HEK293 (cell line): ENCODE data around the gene PREX1.

ENCODE experiments used
- CTCF ChIA-PET: fragments of 350-600 bp; formaldehyde crosslinking; extraction: SDS; loops from one replicate; lab custom pipeline; 2021; ENCODE audit warnings: antibody characterized with exemption; lab: Yijun Ruan, JAX
- POLR2A ChIA-PET: fragments of 300-600 bp; formaldehyde crosslinking; extraction: SDS; loops from one replicate; lab custom pipeline; 2020; ENCODE audit warnings: antibody characterized with exemption, inconsistent platforms; lab: Yijun Ruan, JAX
- H3K27ac ChIP-seq: fragments of 200-500 bp; sonication (Bioruptor generic); 2 replicates; pipeline ENCODE4 v1.5.1; 2014; ENCODE audit warnings: low read depth, low read length, control low read depth, inconsistent platforms; ENCODE audit errors: extremely low read depth
- H3K36me3 ChIP-seq, 2 experiments: fragments of 200-500 bp in 1 of 2; sonication (Bioruptor generic) in 1 of 2; 1 replicate in 1 of 2; 2 replicates in 1 of 2; pipeline ENCODE4 v1.5.1; 2014 to 2017; ENCODE audit warnings: inconsistent platforms in 2 of 2, low read length in 2 of 2; ENCODE audit not compliant: control insufficient read depth in 2 of 2, insufficient read depth in 1 of 2
- H3K4me1 ChIP-seq: fragments of 200-500 bp; sonication (Bioruptor generic); 2 replicates; pipeline ENCODE4 v1.5.1; 2014; ENCODE audit warnings: mild to moderate bottlenecking, low read length, inconsistent platforms; ENCODE audit not compliant: control insufficient read depth, insufficient read depth
- H3K4me3 ChIP-seq: 2 replicates; pipeline ENCODE4 v1.5.1; 2011; ENCODE audit warnings: low read depth, mild to moderate bottlenecking, control low read depth, low read length, moderate library complexity
- H3K9me3 ChIP-seq: fragments of 200-500 bp; sonication (Bioruptor generic); 2 replicates; pipeline ENCODE4 v1.5.1; 2014; ENCODE audit warnings: low read depth, low read length, inconsistent platforms; ENCODE audit not compliant: control insufficient read depth, insufficient read depth
- BCL6B ChIP-seq: fragments of 450-650 bp; formaldehyde crosslinking; IDR thresholded peaks from 2 replicates; pipeline ENCODE4 v1.5.1; 2017; ENCODE audit warnings: missing biosample characterization, missing genetic modification characterization
- CTCF ChIP-seq: fragments of 450-650 bp; formaldehyde crosslinking; IDR thresholded peaks from 2 replicates; pipeline ENCODE4 v1.5.1; 2016; ENCODE audit warnings: missing biosample characterization, missing genetic modification characterization
- GLI2 ChIP-seq: fragments of 450-650 bp; formaldehyde crosslinking; IDR thresholded peaks from 2 replicates; pipeline ENCODE4; 2017; ENCODE audit warnings: missing biosample characterization, missing genetic modification characterization, low read depth, borderline replicate concordance
- HOXD13 ChIP-seq: sonication (generic); formaldehyde crosslinking; IDR thresholded peaks from 2 replicates; pipeline ENCODE4 v1.8.0; 2022; ENCODE audit warnings: missing genetic modification reagents, borderline replicate concordance
- KLF10 ChIP-seq: fragments of 450-650 bp; IDR thresholded peaks from 2 replicates; pipeline ENCODE4 v1.5.1; 2018; ENCODE audit warnings: missing biosample characterization, mild to moderate bottlenecking, missing genetic modification characterization
- KLF7 ChIP-seq: fragments of 450-650 bp; formaldehyde crosslinking; IDR thresholded peaks from 2 replicates; pipeline ENCODE4 v1.5.1; 2016; ENCODE audit warnings: missing biosample characterization, missing genetic modification characterization, borderline replicate concordance
- MYNN ChIP-seq: fragments of 450-650 bp; formaldehyde crosslinking; IDR thresholded peaks from 2 replicates; pipeline ENCODE4 v1.5.1; 2016; ENCODE audit warnings: missing biosample characterization, missing genetic modification characterization, borderline replicate concordance
- MZF1 ChIP-seq: fragments of 450-650 bp; formaldehyde crosslinking; IDR thresholded peaks from 2 replicates; pipeline ENCODE4 v1.5.1; 2017; ENCODE audit warnings: missing biosample characterization, missing genetic modification characterization, borderline replicate concordance
- ZBTB17 ChIP-seq: fragments of 450-650 bp; formaldehyde crosslinking; IDR thresholded peaks from 2 replicates; pipeline ENCODE4 v1.5.1; 2016; ENCODE audit warnings: missing biosample characterization, missing genetic modification characterization
- ZBTB20 ChIP-seq: fragments of 450-650 bp; formaldehyde crosslinking; IDR thresholded peaks from 2 replicates; pipeline ENCODE4 v1.5.1; 2016; ENCODE audit warnings: missing biosample characterization, missing genetic modification characterization
- ZFP69B ChIP-seq: fragments of 450-650 bp; formaldehyde crosslinking; IDR thresholded peaks from 2 replicates; pipeline ENCODE4 v1.5.1; 2016; ENCODE audit warnings: missing biosample characterization, missing genetic modification characterization
- ZNF174 ChIP-seq: fragments of 450-650 bp; formaldehyde crosslinking; IDR thresholded peaks from 2 replicates; pipeline ENCODE4 v1.5.0; 2017; ENCODE audit warnings: missing biosample characterization, mild to moderate bottlenecking, missing genetic modification characterization
- ZNF274 ChIP-seq, 2 experiments: fragments of 200-500 bp in 1 of 2; fragments of 450-650 bp in 1 of 2; sonication (Bioruptor generic) in 1 of 2; formaldehyde crosslinking in 1 of 2; IDR thresholded peaks; 2 replicates each; pipeline versions ENCODE4 v1.5.1 to v1.6.1; 2014 to 2016; ENCODE audit warnings: borderline replicate concordance in 1 of 2, inconsistent platforms in 1 of 2, low read length in 1 of 2, missing biosample characterization in 1 of 2, missing genetic modification characterization in 1 of 2
- ZNF488 ChIP-seq: fragments of 450-650 bp; formaldehyde crosslinking; IDR thresholded peaks from 2 replicates; pipeline ENCODE4 v1.5.1; 2016; ENCODE audit warnings: missing biosample characterization, missing genetic modification characterization
- ZNF510 ChIP-seq: fragments of 450-650 bp; formaldehyde crosslinking; IDR thresholded peaks from 2 replicates; pipeline ENCODE4 v1.5.1; 2018; ENCODE audit warnings: mild to moderate bottlenecking, missing genetic modification characterization, missing biosample characterization; ENCODE audit not compliant: insufficient replicate concordance
- ZNF610 ChIP-seq: fragments of 450-650 bp; formaldehyde crosslinking; IDR thresholded peaks from 2 replicates; pipeline ENCODE4 v1.5.1; 2016; ENCODE audit warnings: missing biosample characterization, missing genetic modification characterization, borderline replicate concordance
- ZNF639 ChIP-seq: fragments of 450-650 bp; formaldehyde crosslinking; IDR thresholded peaks from 2 replicates; pipeline ENCODE4 v1.5.1; 2016; ENCODE audit warnings: missing biosample characterization, missing genetic modification characterization
- ZNF664 ChIP-seq: fragments of 450-650 bp; formaldehyde crosslinking; IDR thresholded peaks from 2 replicates; pipeline ENCODE4 v1.5.1; 2016; ENCODE audit warnings: missing biosample characterization, missing genetic modification characterization
- ZNF692 ChIP-seq: fragments of 450-650 bp; formaldehyde crosslinking; IDR thresholded peaks from 2 replicates; pipeline ENCODE4 v1.5.1; 2016; ENCODE audit warnings: missing biosample characterization, missing genetic modification characterization
- ZNF76 ChIP-seq: fragments of 450-650 bp; formaldehyde crosslinking; IDR thresholded peaks from 2 replicates; pipeline ENCODE4; 2016; ENCODE audit warnings: low read depth, missing biosample characterization, missing genetic modification characterization, borderline replicate concordance
- ZNF791 ChIP-seq: fragments of 450-650 bp; formaldehyde crosslinking; IDR thresholded peaks from 2 replicates; pipeline ENCODE4 v1.5.1; 2016; ENCODE audit warnings: missing biosample characterization, missing genetic modification characterization

PREX1 gene

GRCh38 chr20:48841196-48841874 is 13.5 kb upstream of the PREX1 start:
- CTCF ChIA-PET, result interaction anchor here (1.7 kb wide), 1 partner anchor 184 kb away, joined by 5 read pairs; no protein-coding TSS in a partner anchor
- H3K4me1 ChIP-seq, result no peaks in the 10 kb centered on the region
- TF ChIP-seq ZNF174 (no peak), ZFP69B (tag by site-specific recombination) (no peak), GLI2 (tag by site-specific recombination) (no peak), ZNF274 (IDR thresholded peaks at IDR 0.05; ENCODE audit: low read length) (no peak), ZNF274 (tag by site-specific recombination; IDR thresholded peaks at IDR 0.05; ENCODE audit: borderline replicate concordance) (no peak), CTCF (no peak), ZNF510 (tag by site-specific recombination) (no peak), BCL6B (no peak), ZNF791 (no peak), ZNF664 (no peak), KLF10 (tag by site-specific recombination) (peak; percentile 41; the same call in 1 of the 2 replicates), ZBTB20 (tag by site-specific recombination) (no peak), KLF7 (0 out of 2 replicates have a peak, but pooled peaks have one; percentile 60), HOXD13 (no peak), ZNF488 (no peak), ZNF692 (tag by site-specific recombination) (no peak), ZBTB17 (tag by site-specific recombination) (peak; percentile 20; the same call in 1 of the 2 replicates), ZNF610 (tag by site-specific recombination) (no peak)
- no peak overlapping the region for H3K4me3 ChIP-seq
- no peak overlapping the region for H3K27ac ChIP-seq
- no peaks in the 10 kb centered on the region for H3K36me3 ChIP-seq
- POLR2A ChIA-PET, result no interaction called here
- H3K9me3 ChIP-seq, result no peaks in the 10 kb centered on the region

GRCh38 chr20:48839154-48839917 is 11.5 kb upstream of the PREX1 start:
- no peaks in the 10 kb centered on the region for H3K4me1 ChIP-seq
- H3K9me3 ChIP-seq, result no peaks in the 10 kb centered on the region
- CTCF ChIA-PET, result no interaction called here
- H3K27ac ChIP-seq, result no peak overlapping the region
- POLR2A ChIA-PET, result no interaction called here
- no peaks in the 10 kb centered on the region for H3K36me3 ChIP-seq
- no peak overlapping the region for H3K4me3 ChIP-seq
- TF ChIP-seq ZNF639 (tag by site-specific recombination) (no peak), MZF1 (no peak), ZNF76 (tag by site-specific recombination) (no peak), MYNN (tag by site-specific recombination) (no peak)
